Measurements from ENCODE around the gene ESPNL.

Gene ESPNL

GRCh38 chr2:238140040-238140439 lies 39.9 kb downstream of the ESPNL start:
- ChIA-PET POLR2A (no interaction called here), CTCF (interaction anchor here (0.7 to 2.9 kb wide), 6 partner anchors 15 to 217 kb away, joined by 3 to 9 read pairs (median 4); no protein-coding TSS in a partner anchor)
- TF ChIP-seq, protein P1, sequence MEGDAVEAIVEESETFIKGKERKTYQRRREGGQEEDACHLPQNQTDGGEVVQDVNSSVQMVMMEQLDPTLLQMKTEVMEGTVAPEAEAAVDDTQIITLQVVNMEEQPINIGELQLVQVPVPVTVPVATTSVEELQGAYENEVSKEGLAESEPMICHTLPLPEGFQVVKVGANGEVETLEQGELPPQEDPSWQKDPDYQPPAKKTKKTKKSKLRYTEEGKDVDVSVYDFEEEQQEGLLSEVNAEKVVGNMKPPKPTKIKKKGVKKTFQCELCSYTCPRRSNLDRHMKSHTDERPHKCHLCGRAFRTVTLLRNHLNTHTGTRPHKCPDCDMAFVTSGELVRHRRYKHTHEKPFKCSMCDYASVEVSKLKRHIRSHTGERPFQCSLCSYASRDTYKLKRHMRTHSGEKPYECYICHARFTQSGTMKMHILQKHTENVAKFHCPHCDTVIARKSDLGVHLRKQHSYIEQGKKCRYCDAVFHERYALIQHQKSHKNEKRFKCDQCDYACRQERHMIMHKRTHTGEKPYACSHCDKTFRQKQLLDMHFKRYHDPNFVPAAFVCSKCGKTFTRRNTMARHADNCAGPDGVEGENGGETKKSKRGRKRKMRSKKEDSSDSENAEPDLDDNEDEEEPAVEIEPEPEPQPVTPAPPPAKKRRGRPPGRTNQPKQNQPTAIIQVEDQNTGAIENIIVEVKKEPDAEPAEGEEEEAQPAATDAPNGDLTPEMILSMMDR (IDR thresholded peaks at IDR 0.05; ENCODE audit: control extremely low read depth, extremely low read depth, low read depth, missing control alignments): no peak
- DNase-seq (ENCODE audit: extremely low spot score): no peak

GRCh38 chr2:238140721-238141540 lies 40.8 kb downstream of the ESPNL start:
- ChIA-PET CTCF (interaction anchor here (0.7 to 1.6 kb wide), 3 partner anchors 7 to 53 kb away, joined by 3 read pairs; no protein-coding TSS in a partner anchor), POLR2A (no interaction called here)
- DNase-seq (ENCODE audit: extremely low spot score): no peak
- TF ChIP-seq, protein P1 (IDR thresholded peaks at IDR 0.05; ENCODE audit: control extremely low read depth, extremely low read depth, low read depth, missing control alignments): no peak

GRCh38 chr2:238141541-238142318 lies 41.6 kb downstream of the ESPNL start:
- DNase-seq (ENCODE audit: extremely low spot score): no peak
- TF ChIP-seq, protein P1 (IDR thresholded peaks at IDR 0.05; ENCODE audit: control extremely low read depth, extremely low read depth, low read depth, missing control alignments): no peak
- ChIA-PET POLR2A (no interaction called here), CTCF (interaction anchor here (0.8 to 1.6 kb wide), 2 partner anchors 8 to 11 kb away, joined by 3 read pairs; no protein-coding TSS in a partner anchor)

GRCh38 chr2:238142382-238143205 lies 42.5 kb downstream of the ESPNL start:
- DNase-seq (ENCODE audit: extremely low spot score): no peak
- ChIA-PET POLR2A (no interaction called here), CTCF (interaction anchor here (0.9 to 1.1 kb wide), 3 partner anchors 22 to 630 kb away, joined by 3 to 4 read pairs (median 3); no protein-coding TSS in a partner anchor)
- TF ChIP-seq, protein P1 (IDR thresholded peaks at IDR 0.05; ENCODE audit: control extremely low read depth, extremely low read depth, low read depth, missing control alignments): no peak

GRCh38 chr2:238143239-238143951 lies 43.3 kb downstream of the ESPNL start:
- TF ChIP-seq, protein P1 (IDR thresholded peaks at IDR 0.05; ENCODE audit: control extremely low read depth, extremely low read depth, low read depth, missing control alignments): no peak
- no peak for DNase-seq (ENCODE audit: extremely low spot score)
- ChIA-PET POLR2A (no interaction called here), CTCF (interaction anchor here (0.9 to 1.1 kb wide), 3 partner anchors 22 to 631 kb away, joined by 3 to 4 read pairs (median 3); no protein-coding TSS in a partner anchor)
